HepG2 (cell line): Measurements from ENCODE around the gene PPP4C. TPM values are rescaled to one million over a fixed set of nuclear protein-coding genes. Genes with fewer than 3 reads are reported as not detected.

Experiments
- ADNP ChIP-seq: sonication (generic); formaldehyde crosslinking; IDR thresholded peaks from 2 replicates; pipeline ENCODE4 v1.4.0; 2020; ENCODE audit warnings: missing genetic modification reagents
- CEBPG ChIP-seq: IDR thresholded peaks from 2 replicates; pipeline ENCODE4 v1.6.1; 2016
- FOSL1 ChIP-seq: sonication (generic); formaldehyde crosslinking; IDR thresholded peaks from 2 replicates; pipeline ENCODE4 v1.9.0; 2021; ENCODE audit warnings: missing genetic modification reagents, borderline replicate concordance
- HDAC2 ChIP-seq: sonication (generic); formaldehyde crosslinking; IDR thresholded peaks from 2 replicates; pipeline ENCODE4 v1.4.0; 2020; ENCODE audit warnings: missing genetic modification reagents
- NPAS2 ChIP-seq: sonication (generic); formaldehyde crosslinking; IDR thresholded peaks from 2 replicates; pipeline ENCODE4 v1.8.0; 2022; ENCODE audit warnings: mild to moderate bottlenecking, missing genetic modification reagents, borderline replicate concordance
- RCOR2 ChIP-seq: IDR thresholded peaks from 2 replicates; pipeline ENCODE4 v1.6.1; 2016; ENCODE audit warnings: missing biosample characterization, missing genetic modification reagents
- SP2 ChIP-seq: sonication (generic); formaldehyde crosslinking; IDR thresholded peaks from 2 replicates; pipeline ENCODE4 v1.5.1; 2020; ENCODE audit warnings: mild to moderate bottlenecking, missing genetic modification reagents
- STAG1 ChIP-seq: sonication (generic); formaldehyde crosslinking; IDR thresholded peaks from 2 replicates; pipeline ENCODE4 v1.4.0; 2020; ENCODE audit warnings: missing genetic modification reagents
- ZBTB20 ChIP-seq: sonication (generic); formaldehyde crosslinking; IDR thresholded peaks from 2 replicates; pipeline ENCODE4 v1.8.1; 2023; ENCODE audit warnings: missing genetic modification reagents, low read depth, mild to moderate bottlenecking, borderline replicate concordance
- ZFAT ChIP-seq: sonication (generic); formaldehyde crosslinking; conservative IDR thresholded peaks from 2 replicates; pipeline ENCODE4 v1.8.1; 2023; ENCODE audit warnings: missing genetic modification reagents, inconsistent platforms
- ZNF766 ChIP-seq: sonication (generic); formaldehyde crosslinking; IDR thresholded peaks from 2 replicates; pipeline ENCODE4 v1.5.0; 2020; ENCODE audit warnings: missing genetic modification reagents, borderline replicate concordance
- polyA plus RNA-seq, 8 experiments: library from polyadenylated mRNA; depleted of rRNA in 3 of 8; stranded (reverse) in 7 of 8; unstranded in 1 of 8; fragments of >200 nt; fragmentation: Illumina TruSeq in 4 of 8; extraction: Trizol in 4 of 8; gene quantifications; 2 replicates each; pipeline versions ENCODE4 v1.2.1 to v1.2.3, GENCODE V29; 2011 to 2016; ENCODE audit warnings: low read depth in 4 of 8, missing spikeins in 1 of 8, mixed read lengths in 1 of 8; ENCODE audit not compliant: insufficient read depth in 1 of 8
- total RNA-seq, 5 experiments: library from RNA; depleted of rRNA; stranded (reverse); fragments of >200 nt; fragmentation: Illumina TruSeq; extraction: Trizol; gene quantifications; 2 replicates each; pipeline ENCODE4 v1.2.3, GENCODE V29; 2016; ENCODE audit warnings: low read depth in 1 of 5
- TF ChIP-seq, protein P1 (sequence below): sonication (generic); formaldehyde crosslinking; IDR thresholded peaks from 2 replicates; pipeline ENCODE4 v1.4.0; 2020; ENCODE audit warnings: missing genetic modification reagents
- TF ChIP-seq, protein P2 (sequence below): sonication (generic); formaldehyde crosslinking; IDR thresholded peaks from 2 replicates; pipeline ENCODE4 v1.5.1; 2020; ENCODE audit warnings: mild to moderate bottlenecking, moderate library complexity, missing genetic modification reagents
- TF ChIP-seq, protein P3 (sequence below), 2 experiments: fragments of 450-650 bp in 1 of 2; sonication (generic) in 1 of 2; formaldehyde crosslinking in 1 of 2; IDR thresholded peaks; 2 replicates each; pipeline versions ENCODE4 v1.6.1 to v1.8.0; 2016 to 2022; ENCODE audit warnings: antibody characterized with exemption in 1 of 2, mild to moderate bottlenecking in 1 of 2, missing genetic modification reagents in 1 of 2

The PPP4C gene
- total and polyA plus RNA-seq, 2 of the 13 experiments (the other 11 are each of a cell fraction or from before 2014, with no cell fraction given) = 176 to 220 TPM

DNA sequence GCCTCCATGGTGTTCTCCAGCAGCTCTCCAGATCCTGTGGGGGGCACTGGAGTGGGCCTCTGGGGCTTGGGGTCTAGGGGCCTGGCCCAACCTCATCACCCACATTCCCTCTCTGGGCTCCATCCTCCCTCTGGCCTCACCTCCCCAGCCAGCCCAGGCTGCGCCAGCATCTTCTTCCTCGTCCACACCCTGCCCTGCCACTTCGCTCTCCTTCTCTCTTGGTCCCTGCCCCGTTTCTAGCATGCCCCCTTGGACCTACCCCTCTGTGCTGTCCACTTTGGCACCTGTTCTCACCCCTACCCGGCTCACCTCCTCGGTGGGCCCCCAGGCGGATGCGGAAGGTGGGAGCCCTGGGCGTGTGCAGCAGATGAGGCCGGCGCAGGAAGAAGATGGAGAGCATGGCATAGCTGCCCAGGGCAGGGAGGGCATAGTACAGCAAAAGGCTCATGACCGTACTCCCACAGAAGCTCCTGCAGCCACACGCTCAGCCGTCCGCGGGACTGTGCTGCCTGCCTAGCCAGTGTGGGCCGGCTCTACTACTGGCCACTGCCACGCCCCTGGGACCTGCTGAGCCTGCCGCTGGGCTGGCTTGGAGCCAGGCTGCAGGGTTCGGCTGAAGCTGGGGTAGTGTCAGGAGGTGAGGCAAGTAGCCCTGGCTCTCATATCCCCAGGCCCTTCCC is 37.4 kb downstream of the PPP4C start, which contains the start of gene GDPD3 (continued):
- TF ChIP-seq, protein P1, sequence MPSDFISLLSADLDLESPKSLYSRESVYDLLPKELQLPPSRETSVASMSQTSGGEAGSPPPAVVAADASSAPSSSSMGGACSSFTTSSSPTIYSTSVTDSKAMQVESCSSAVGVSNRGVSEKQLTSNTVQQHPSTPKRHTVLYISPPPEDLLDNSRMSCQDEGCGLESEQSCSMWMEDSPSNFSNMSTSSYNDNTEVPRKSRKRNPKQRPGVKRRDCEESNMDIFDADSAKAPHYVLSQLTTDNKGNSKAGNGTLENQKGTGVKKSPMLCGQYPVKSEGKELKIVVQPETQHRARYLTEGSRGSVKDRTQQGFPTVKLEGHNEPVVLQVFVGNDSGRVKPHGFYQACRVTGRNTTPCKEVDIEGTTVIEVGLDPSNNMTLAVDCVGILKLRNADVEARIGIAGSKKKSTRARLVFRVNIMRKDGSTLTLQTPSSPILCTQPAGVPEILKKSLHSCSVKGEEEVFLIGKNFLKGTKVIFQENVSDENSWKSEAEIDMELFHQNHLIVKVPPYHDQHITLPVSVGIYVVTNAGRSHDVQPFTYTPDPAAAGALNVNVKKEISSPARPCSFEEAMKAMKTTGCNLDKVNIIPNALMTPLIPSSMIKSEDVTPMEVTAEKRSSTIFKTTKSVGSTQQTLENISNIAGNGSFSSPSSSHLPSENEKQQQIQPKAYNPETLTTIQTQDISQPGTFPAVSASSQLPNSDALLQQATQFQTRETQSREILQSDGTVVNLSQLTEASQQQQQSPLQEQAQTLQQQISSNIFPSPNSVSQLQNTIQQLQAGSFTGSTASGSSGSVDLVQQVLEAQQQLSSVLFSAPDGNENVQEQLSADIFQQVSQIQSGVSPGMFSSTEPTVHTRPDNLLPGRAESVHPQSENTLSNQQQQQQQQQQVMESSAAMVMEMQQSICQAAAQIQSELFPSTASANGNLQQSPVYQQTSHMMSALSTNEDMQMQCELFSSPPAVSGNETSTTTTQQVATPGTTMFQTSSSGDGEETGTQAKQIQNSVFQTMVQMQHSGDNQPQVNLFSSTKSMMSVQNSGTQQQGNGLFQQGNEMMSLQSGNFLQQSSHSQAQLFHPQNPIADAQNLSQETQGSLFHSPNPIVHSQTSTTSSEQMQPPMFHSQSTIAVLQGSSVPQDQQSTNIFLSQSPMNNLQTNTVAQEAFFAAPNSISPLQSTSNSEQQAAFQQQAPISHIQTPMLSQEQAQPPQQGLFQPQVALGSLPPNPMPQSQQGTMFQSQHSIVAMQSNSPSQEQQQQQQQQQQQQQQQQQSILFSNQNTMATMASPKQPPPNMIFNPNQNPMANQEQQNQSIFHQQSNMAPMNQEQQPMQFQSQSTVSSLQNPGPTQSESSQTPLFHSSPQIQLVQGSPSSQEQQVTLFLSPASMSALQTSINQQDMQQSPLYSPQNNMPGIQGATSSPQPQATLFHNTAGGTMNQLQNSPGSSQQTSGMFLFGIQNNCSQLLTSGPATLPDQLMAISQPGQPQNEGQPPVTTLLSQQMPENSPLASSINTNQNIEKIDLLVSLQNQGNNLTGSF = no peak
- TF ChIP-seq RCOR2 (CRISPR knock-in tag) (no peak), SP2 (no peak), CEBPG (CRISPR knock-in tag) (no peak), STAG1 (0 out of 2 replicates have a peak, but pooled peaks have one; percentile 2), ZFAT (no peak), ZBTB20 (CRISPR knock-in tag) (no peak), FOSL1 (CRISPR knock-in tag) (no peak), ADNP (CRISPR knock-in tag) (no peak), HDAC2 (CRISPR knock-in tag) (no peak), ZNF766 (CRISPR knock-in tag) (no peak), NPAS2 (CRISPR knock-in tag) (no peak)
- TF ChIP-seq, protein P2, sequence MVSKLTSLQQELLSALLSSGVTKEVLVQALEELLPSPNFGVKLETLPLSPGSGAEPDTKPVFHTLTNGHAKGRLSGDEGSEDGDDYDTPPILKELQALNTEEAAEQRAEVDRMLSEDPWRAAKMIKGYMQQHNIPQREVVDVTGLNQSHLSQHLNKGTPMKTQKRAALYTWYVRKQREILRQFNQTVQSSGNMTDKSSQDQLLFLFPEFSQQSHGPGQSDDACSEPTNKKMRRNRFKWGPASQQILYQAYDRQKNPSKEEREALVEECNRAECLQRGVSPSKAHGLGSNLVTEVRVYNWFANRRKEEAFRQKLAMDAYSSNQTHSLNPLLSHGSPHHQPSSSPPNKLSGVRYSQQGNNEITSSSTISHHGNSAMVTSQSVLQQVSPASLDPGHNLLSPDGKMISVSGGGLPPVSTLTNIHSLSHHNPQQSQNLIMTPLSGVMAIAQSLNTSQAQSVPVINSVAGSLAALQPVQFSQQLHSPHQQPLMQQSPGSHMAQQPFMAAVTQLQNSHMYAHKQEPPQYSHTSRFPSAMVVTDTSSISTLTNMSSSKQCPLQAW = 0 out of 2 replicates have a peak, but pooled peaks have one; percentile 38
- TF ChIP-seq, protein P3, sequence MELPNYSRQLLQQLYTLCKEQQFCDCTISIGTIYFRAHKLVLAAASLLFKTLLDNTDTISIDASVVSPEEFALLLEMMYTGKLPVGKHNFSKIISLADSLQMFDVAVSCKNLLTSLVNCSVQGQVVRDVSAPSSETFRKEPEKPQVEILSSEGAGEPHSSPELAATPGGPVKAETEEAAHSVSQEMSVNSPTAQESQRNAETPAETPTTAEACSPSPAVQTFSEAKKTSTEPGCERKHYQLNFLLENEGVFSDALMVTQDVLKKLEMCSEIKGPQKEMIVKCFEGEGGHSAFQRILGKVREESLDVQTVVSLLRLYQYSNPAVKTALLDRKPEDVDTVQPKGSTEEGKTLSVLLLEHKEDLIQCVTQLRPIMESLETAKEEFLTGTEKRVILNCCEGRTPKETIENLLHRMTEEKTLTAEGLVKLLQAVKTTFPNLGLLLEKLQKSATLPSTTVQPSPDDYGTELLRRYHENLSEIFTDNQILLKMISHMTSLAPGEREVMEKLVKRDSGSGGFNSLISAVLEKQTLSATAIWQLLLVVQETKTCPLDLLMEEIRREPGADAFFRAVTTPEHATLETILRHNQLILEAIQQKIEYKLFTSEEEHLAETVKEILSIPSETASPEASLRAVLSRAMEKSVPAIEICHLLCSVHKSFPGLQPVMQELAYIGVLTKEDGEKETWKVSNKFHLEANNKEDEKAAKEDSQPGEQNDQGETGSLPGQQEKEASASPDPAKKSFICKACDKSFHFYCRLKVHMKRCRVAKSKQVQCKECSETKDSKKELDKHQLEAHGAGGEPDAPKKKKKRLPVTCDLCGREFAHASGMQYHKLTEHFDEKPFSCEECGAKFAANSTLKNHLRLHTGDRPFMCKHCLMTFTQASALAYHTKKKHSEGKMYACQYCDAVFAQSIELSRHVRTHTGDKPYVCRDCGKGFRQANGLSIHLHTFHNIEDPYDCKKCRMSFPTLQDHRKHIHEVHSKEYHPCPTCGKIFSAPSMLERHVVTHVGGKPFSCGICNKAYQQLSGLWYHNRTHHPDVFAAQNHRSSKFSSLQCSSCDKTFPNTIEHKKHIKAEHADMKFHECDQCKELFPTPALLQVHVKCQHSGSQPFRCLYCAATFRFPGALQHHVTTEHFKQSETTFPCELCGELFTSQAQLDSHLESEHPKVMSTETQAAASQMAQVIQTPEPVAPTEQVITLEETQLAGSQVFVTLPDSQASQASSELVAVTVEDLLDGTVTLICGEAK (IDR thresholded peaks at IDR 0.05) = no peak
- TF ChIP-seq, protein P3 (CRISPR knock-in tag; IDR thresholded peaks at IDR 0.05) = no peak
